Effector memory CD4-positive, alpha-beta T cell (primary cell): ENCODE data around the gene PAPPA2.

ENCODE experiments used
- DNase-seq, 3 donors: peaks; one replicate each; pipeline ENCODE4 v3.0.0-alpha.2; 2020
- H3K27ac ChIP-seq: 2 replicates; pipeline ENCODE4 v1.7.0; 2013; ENCODE audit warnings: mild to moderate bottlenecking, low read length, moderate library complexity; ENCODE audit not compliant: insufficient read depth, poor library complexity, severe bottlenecking
- H3K27me3 ChIP-seq: replicated peaks from 2 replicates; pipeline ENCODE4 v1.7.0; 2013; ENCODE audit warnings: mild to moderate bottlenecking, low read length; ENCODE audit not compliant: insufficient read depth, control insufficient read depth, poor library complexity, severe bottlenecking
- H3K36me3 ChIP-seq: 2 replicates; pipeline ENCODE4 v1.7.0; 2013; ENCODE audit warnings: mild to moderate bottlenecking, low read length, moderate library complexity; ENCODE audit not compliant: control insufficient read depth, insufficient read depth
- H3K4me1 ChIP-seq: 2 replicates; pipeline ENCODE4 v1.7.0; 2013; ENCODE audit warnings: low read length, mild to moderate bottlenecking; ENCODE audit not compliant: control insufficient read depth, insufficient read depth, poor library complexity, severe bottlenecking
- H3K4me3 ChIP-seq: 2 replicates; pipeline ENCODE4 v1.7.0; 2013; ENCODE audit warnings: low read length, low read depth, mild to moderate bottlenecking; ENCODE audit not compliant: insufficient read depth, poor library complexity, severe bottlenecking
- H3K9me3 ChIP-seq: 2 replicates; pipeline ENCODE4 v1.7.0; 2013; ENCODE audit warnings: mild to moderate bottlenecking, low read length, moderate library complexity; ENCODE audit not compliant: control insufficient read depth

PAPPA2 gene

DNA sequence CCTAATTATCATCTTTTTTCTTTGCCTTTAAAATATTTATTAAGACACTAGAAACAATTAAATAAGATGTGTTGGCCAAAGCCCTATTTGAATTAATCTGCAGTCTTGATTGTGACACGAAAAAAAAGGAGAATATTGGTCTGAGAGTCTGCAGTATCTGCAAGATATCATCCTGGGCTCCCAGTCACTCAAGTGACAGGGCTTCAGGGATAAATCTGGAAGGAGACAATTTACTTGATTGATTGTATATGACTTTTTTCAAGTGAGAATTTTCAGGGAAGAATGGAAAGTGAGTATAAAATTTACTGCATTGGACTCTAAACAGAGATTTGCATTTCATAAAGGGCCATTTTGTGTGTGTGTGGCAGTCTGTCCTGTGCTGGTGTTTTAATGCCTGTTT lies 233.7 kb downstream of the PAPPA2 start:
- Histone ChIP-seq H3K4me1 (no peaks in the 10 kb centered on the region), H3K9me3 (no peaks in the 10 kb centered on the region), H3K27ac (no peak overlapping the region), H3K27me3 (no peaks in the 10 kb centered on the region), H3K36me3 (no peaks in the 10 kb centered on the region), H3K4me3 (no peak overlapping the region)
- DNase-seq = no peak

DNA sequence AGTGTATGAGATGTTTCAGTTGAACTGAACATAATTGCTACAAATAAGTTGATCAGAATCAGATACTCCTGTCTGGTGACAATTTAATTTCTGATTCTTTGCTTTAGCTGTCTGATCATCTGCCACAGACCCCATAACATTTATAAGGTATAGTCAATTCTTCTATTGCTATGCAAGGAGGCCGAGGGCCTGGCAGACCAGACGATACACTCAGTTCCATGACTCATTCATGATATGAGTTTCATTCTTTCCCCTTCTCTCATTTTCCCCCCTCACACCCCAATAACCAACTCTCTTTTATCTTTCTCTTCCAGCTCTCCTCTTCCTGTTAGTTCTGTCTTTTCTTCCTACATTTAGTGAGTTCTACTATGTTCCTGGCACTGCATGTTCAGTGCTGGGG lies 236.8 kb downstream of the PAPPA2 start:
- Histone ChIP-seq H3K4me3 (no peak overlapping the region), H3K27ac (no peak overlapping the region), H3K27me3 (no peaks in the 10 kb centered on the region), H3K9me3 (no peaks in the 10 kb centered on the region), H3K36me3 (no peaks in the 10 kb centered on the region), H3K4me1 (no peaks in the 10 kb centered on the region)
- no peak for DNase-seq

DNA sequence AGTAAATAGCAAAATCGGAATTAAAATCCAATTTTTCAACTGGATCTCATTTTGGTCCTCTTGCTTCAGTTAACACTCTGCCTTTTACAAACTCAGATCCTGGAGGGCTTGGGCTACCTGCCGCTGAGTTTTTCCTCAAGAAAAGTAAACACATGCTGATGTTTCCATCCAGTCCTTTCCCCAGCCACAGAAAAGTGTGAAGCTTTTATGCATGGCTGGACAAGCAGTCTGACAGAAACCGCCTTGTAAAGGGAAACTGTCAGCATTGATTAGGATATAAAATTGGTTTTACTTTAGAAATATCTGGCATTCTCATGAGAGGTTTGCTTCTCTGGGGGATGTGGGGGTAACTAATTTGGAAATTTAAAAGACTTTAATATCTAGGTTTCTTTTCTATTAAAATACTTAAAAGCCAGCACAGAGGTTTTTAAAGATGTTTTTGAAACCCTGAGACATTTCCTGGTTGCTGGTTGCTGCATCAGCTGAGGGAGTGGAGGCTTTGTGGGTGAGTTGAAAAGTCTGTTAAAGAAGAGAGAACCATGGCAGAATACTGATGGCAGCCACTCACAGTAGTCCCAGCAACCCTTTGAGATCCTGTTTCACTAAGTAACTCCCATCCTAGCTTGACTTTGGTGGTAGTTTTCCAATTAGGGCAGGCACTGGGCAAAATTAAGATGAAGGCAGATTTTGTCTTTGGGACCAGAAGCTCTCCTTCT lies 238.3 kb downstream of the PAPPA2 start:
- H3K4me1 ChIP-seq = no peaks in the 10 kb centered on the region

GRCh38 chr1:176702901-176703300 lies 239.9 kb downstream of the PAPPA2 start:
- Histone ChIP-seq H3K4me1 (no peaks in the 10 kb centered on the region), H3K27me3 (no peaks in the 10 kb centered on the region), H3K9me3 (no peaks in the 10 kb centered on the region), H3K36me3 (no peaks in the 10 kb centered on the region), H3K27ac (no peak overlapping the region), H3K4me3 (no peak overlapping the region)
- DNase-seq = no peak

More for the DNA sequence above, 238.3 kb downstream of the PAPPA2 start:
- Histone ChIP-seq H3K27ac (no peak overlapping the region), H3K9me3 (no peaks in the 10 kb centered on the region), H3K36me3 (no peaks in the 10 kb centered on the region), H3K4me3 (no peak overlapping the region), H3K27me3 (no peaks in the 10 kb centered on the region)
- DNase-seq = no peak

GRCh38 chr1:176705585-176705984 lies 242.6 kb downstream of the PAPPA2 start:
- no peak for DNase-seq
- H3K4me1 ChIP-seq = no peaks in the 10 kb centered on the region
- no peaks in the 10 kb centered on the region for H3K36me3 ChIP-seq
- H3K27me3 ChIP-seq = no peaks in the 10 kb centered on the region
- no peaks in the 10 kb centered on the region for H3K9me3 ChIP-seq
- H3K4me3 ChIP-seq = no peak overlapping the region
- H3K27ac ChIP-seq = no peak overlapping the region

DNA sequence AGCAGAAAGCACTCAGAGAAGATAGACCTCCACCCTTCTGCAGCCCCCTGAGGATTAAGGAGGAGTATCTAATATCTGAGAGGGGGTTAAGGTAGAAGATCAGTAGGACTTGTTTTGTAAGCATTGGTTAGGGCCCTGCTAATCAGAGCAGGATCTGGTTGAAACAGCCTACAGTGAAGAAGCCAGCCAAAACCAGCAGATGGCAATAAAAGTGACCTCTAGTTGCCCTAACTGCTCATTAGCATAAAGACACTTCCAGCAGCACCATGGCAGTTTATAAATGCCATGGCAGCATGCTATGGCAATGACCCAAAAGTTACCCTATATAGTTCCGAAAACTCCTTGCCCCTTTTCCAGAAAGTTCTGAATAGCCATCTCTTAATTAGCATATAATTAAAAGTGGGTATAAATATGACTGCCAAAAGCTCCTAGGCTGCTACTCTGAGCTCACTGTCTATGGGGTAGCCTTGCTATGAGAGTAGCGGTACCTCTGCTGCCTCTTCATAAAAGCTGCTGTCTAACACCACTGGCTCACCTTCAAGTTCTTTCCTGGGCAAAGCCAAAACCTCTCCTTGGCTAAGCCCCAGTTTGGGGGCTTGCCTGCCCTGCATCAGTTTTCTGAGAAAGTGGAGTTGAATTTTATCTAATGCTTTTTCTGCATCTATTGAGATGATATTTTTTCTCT lies 254.2 kb downstream of the PAPPA2 start:
- Histone ChIP-seq H3K4me3 (no peak overlapping the region), H3K4me1 (no peaks in the 10 kb centered on the region), H3K9me3 (no peaks in the 10 kb centered on the region), H3K36me3 (no peaks in the 10 kb centered on the region), H3K27me3 (no peaks in the 10 kb centered on the region), H3K27ac (no peak overlapping the region)
- no peak for DNase-seq

- Histone ChIP-seq H3K27me3 (no peaks in the 10 kb centered on the region), H3K9me3 (no peaks in the 10 kb centered on the region), H3K4me3 (no peak overlapping the region), H3K36me3 (no peaks in the 10 kb centered on the region), H3K4me1 (no peaks in the 10 kb centered on the region), H3K27ac (no peak overlapping the region)
- DNase-seq = no peak
Measured at GRCh38 chr1:176719447-176719846, 256.5 kb downstream of the PAPPA2 start.

GRCh38 chr1:176720838-176721237 lies 257.9 kb downstream of the PAPPA2 start:
- Histone ChIP-seq H3K27me3 (no peaks in the 10 kb centered on the region), H3K9me3 (no peaks in the 10 kb centered on the region), H3K4me1 (no peaks in the 10 kb centered on the region), H3K4me3 (no peak overlapping the region), H3K27ac (no peak overlapping the region), H3K36me3 (no peaks in the 10 kb centered on the region)
- DNase-seq = no peak

GRCh38 chr1:176733661-176734060 lies 270.7 kb downstream of the PAPPA2 start:
- no peaks in the 10 kb centered on the region for H3K4me1 ChIP-seq
- no peaks in the 10 kb centered on the region for H3K36me3 ChIP-seq
- H3K4me3 ChIP-seq = no peak overlapping the region
- no peaks in the 10 kb centered on the region for H3K27me3 ChIP-seq
- DNase-seq = no peak
- H3K27ac ChIP-seq = no peak overlapping the region
- no peaks in the 10 kb centered on the region for H3K9me3 ChIP-seq

GRCh38 chr1:176735201-176735600 lies 272.2 kb downstream of the PAPPA2 start:
- Histone ChIP-seq H3K9me3 (no peaks in the 10 kb centered on the region), H3K4me3 (no peak overlapping the region), H3K27me3 (no peaks in the 10 kb centered on the region), H3K27ac (no peak overlapping the region), H3K4me1 (no peaks in the 10 kb centered on the region), H3K36me3 (no peaks in the 10 kb centered on the region)
- DNase-seq = no peak
